Osteoblast (primary cell): ENCODE measurements around the gene LGR6. TPM values are rescaled to one million over a fixed set of nuclear protein-coding genes. Genes with fewer than 3 reads are reported as not detected.

Experiments used
- DNase-seq: peaks from one replicate; pipeline ENCODE4 v3.0.0; 2011; ENCODE audit warnings: low spot score, mixed read lengths; ENCODE audit not compliant: insufficient read length; ENCODE audit errors: missing footprints
- H2AFZ ChIP-seq: 2 replicates; pipeline ENCODE4 v1.6.0; 2011; ENCODE audit warnings: mild to moderate bottlenecking, low read length
- H3K27ac ChIP-seq: 2 replicates; pipeline ENCODE4 v1.5.1; 2011; ENCODE audit warnings: mild to moderate bottlenecking, low read depth, low read length, moderate library complexity
- H3K27me3 ChIP-seq: 2 replicates; pipeline ENCODE4 v1.6.0; 2012; ENCODE audit warnings: mild to moderate bottlenecking, control low read depth, inconsistent platforms, low read length, moderate library complexity; ENCODE audit not compliant: insufficient read depth
- H3K36me3 ChIP-seq: 2 replicates; pipeline ENCODE4 v1.5.1; 2011; ENCODE audit warnings: mild to moderate bottlenecking, low read length, control low read depth, moderate library complexity; ENCODE audit not compliant: insufficient read depth
- H3K4me1 ChIP-seq: 2 replicates; pipeline ENCODE4 v1.5.1; 2011; ENCODE audit warnings: mild to moderate bottlenecking, low read length, control low read depth, moderate library complexity; ENCODE audit not compliant: insufficient read depth
- H3K4me2 ChIP-seq: 2 replicates; pipeline ENCODE4 v1.6.0; 2011; ENCODE audit warnings: mild to moderate bottlenecking, low read length; ENCODE audit not compliant: insufficient read depth
- H3K4me3 ChIP-seq: fragments of 200-600 bp; sonication (generic); 3 replicates; pipeline ENCODE4 v1.5.1; 2012; ENCODE audit warnings: mild to moderate bottlenecking, low read length, inconsistent platforms; ENCODE audit not compliant: insufficient read depth
- H3K79me2 ChIP-seq: 2 replicates; pipeline ENCODE4 v1.6.0; 2012; ENCODE audit warnings: mild to moderate bottlenecking, low read length, control low read depth, inconsistent platforms; ENCODE audit not compliant: insufficient read depth
- H3K9me3 ChIP-seq: 2 replicates; pipeline ENCODE4 v1.5.1; 2011; ENCODE audit warnings: low read depth, low read length, control low read depth
- H4K20me1 ChIP-seq: 2 replicates; pipeline ENCODE4 v1.6.0; 2012; ENCODE audit warnings: mild to moderate bottlenecking, low read length, control low read depth; ENCODE audit not compliant: insufficient read depth
- total RNA-seq: library from RNA; depleted of rRNA; stranded (reverse); fragments of >200 nt; gene quantifications from 2 replicates; pipeline ENCODE4 v1.2.3, GENCODE V29; 2012
- TF ChIP-seq, protein P1 (sequence below): IDR thresholded peaks from 2 replicates; pipeline ENCODE4 v1.5.1; 2011; ENCODE audit warnings: mild to moderate bottlenecking, low read depth, low read length, moderate library complexity; ENCODE audit errors: extremely low read depth

LGR6 gene
- total RNA-seq, 1 donor: not detected

DNA sequence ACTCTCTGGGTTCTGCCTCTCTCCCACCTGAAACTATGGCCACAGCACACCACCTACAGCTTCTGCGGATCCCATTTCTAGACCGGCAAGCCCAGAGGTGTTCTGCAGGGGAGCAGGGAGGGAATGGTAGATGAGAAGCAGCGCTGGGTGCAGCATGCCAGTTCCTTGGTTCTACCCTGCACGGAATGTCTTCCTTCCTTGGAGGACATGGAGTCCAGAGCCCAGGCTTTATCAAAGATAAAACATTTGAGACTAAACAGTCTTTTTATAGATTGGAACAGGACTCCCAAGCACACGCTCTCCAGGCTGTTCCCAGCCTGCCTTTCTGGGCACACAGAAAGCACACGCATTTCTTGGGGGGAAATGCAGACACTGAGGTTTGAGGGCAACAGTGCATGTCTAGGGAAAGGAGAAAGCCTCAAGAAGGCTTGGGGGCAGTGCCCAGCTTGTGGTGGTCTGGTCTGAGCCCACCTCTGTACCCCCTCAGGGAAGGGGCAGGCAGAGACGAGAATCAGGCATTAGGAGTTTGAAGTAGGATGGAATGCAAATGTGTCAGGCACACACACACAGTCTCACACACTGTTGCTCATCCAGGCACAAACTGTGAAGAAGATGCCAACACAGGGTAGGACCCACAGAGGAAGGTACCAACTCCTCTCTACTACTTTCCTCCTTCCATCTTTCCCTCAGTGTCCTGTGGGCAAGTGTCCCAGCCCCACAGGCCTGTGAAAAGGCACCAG, 29.7 kb downstream of the LGR6 start:
- Histone ChIP-seq H3K9me3 (no peaks in the 10 kb centered on the region), H3K27me3 (peaks cover 49% of the 10 kb centered on the region), H3K4me2 (no peak overlapping the region), H3K27ac (no peak overlapping the region), H3K4me3 (no peak overlapping the region), H3K79me2 (no peaks in the 10 kb centered on the region), H2AFZ (no peak overlapping the region), H3K4me1 (no peaks in the 10 kb centered on the region), H3K36me3 (no peaks in the 10 kb centered on the region), H4K20me1 (peaks cover 2% of the 10 kb centered on the region)
- TF ChIP-seq, protein P1, sequence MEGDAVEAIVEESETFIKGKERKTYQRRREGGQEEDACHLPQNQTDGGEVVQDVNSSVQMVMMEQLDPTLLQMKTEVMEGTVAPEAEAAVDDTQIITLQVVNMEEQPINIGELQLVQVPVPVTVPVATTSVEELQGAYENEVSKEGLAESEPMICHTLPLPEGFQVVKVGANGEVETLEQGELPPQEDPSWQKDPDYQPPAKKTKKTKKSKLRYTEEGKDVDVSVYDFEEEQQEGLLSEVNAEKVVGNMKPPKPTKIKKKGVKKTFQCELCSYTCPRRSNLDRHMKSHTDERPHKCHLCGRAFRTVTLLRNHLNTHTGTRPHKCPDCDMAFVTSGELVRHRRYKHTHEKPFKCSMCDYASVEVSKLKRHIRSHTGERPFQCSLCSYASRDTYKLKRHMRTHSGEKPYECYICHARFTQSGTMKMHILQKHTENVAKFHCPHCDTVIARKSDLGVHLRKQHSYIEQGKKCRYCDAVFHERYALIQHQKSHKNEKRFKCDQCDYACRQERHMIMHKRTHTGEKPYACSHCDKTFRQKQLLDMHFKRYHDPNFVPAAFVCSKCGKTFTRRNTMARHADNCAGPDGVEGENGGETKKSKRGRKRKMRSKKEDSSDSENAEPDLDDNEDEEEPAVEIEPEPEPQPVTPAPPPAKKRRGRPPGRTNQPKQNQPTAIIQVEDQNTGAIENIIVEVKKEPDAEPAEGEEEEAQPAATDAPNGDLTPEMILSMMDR: no peak
- DNase-seq: no peak

DNA sequence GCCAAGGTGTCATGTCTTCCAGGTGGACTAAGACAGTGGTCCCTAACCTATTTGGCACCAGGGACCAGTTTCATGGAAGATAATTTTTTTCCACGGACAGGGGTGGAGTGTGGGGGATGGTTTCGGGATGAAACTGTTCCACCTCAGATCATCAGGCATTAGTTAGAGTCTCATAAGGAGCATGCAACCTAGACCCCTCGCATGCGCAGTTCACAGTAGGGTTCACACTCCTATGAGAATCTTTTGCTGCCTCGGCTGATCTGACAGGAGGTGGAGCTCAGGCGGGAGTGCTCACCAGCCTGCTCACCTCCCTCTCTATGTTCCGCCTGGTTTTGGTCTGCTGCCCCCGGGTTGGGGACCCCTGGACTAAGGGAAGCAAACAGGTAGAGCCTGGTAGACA, 30.9 kb downstream of the LGR6 start:
- Histone ChIP-seq H3K36me3 (no peaks in the 10 kb centered on the region), H3K4me1 (no peaks in the 10 kb centered on the region), H3K27ac (no peak overlapping the region), H3K27me3 (peaks cover 43% of the 10 kb centered on the region), H3K4me2 (no peak overlapping the region), H2AFZ (no peak overlapping the region), H4K20me1 (peaks cover 2% of the 10 kb centered on the region), H3K9me3 (no peaks in the 10 kb centered on the region), H3K4me3 (no peak overlapping the region), H3K79me2 (no peaks in the 10 kb centered on the region)
- TF ChIP-seq, protein P1: no peak
- DNase-seq: no peak

GRCh38 chr1:202225131-202225530, 31.5 kb downstream of the LGR6 start:
- no peaks in the 10 kb centered on the region for H3K79me2 ChIP-seq
- no peak overlapping the region for H2AFZ ChIP-seq
- H3K4me3 ChIP-seq: no peak overlapping the region
- no peaks in the 10 kb centered on the region for H3K9me3 ChIP-seq
- peaks cover 2% of the 10 kb centered on the region for H4K20me1 ChIP-seq
- no peak overlapping the region for H3K27ac ChIP-seq
- peaks cover 41% of the 10 kb centered on the region for H3K27me3 ChIP-seq
- no peak for DNase-seq
- H3K4me2 ChIP-seq: no peak overlapping the region
- no peaks in the 10 kb centered on the region for H3K4me1 ChIP-seq
- H3K36me3 ChIP-seq: no peaks in the 10 kb centered on the region
- TF ChIP-seq, protein P1: no peak

GRCh38 chr1:202227053-202227672, 33.6 kb downstream of the LGR6 start:
- Histone ChIP-seq H3K4me1 (no peaks in the 10 kb centered on the region), H3K27ac (no peak overlapping the region), H3K79me2 (no peaks in the 10 kb centered on the region), H3K4me2 (no peak overlapping the region), H3K36me3 (no peaks in the 10 kb centered on the region), H3K4me3 (no peak overlapping the region), H4K20me1 (peaks cover 2% of the 10 kb centered on the region), H3K9me3 (no peaks in the 10 kb centered on the region), H3K27me3 (peaks cover 34% of the 10 kb centered on the region), H2AFZ (no peak overlapping the region)
- no peak for DNase-seq
- TF ChIP-seq, protein P1: no peak
